Neural progenitor cell (in vitro differentiated cells): ENCODE results near the gene CD34.

Experiments used
- CTCF ChIP-seq: fragments of 200-600 bp; sonication (generic); IDR thresholded peaks from 2 replicates; pipeline ENCODE4 v1.5.1; 2017; ENCODE audit warnings: antibody characterized with exemption, mild to moderate bottlenecking
- EZH2 ChIP-seq: fragments of 200-600 bp; sonication (generic); IDR thresholded peaks from 2 replicates; pipeline ENCODE4 v1.6.1; 2017; ENCODE audit warnings: antibody characterized with exemption, mild to moderate bottlenecking, moderate library complexity
- EZH2phosphoT487 ChIP-seq: fragments of 200-600 bp; sonication (generic); IDR thresholded peaks from 2 replicates; pipeline ENCODE4 v1.6.1; 2017; ENCODE audit warnings: antibody characterized with exemption

GRCh38 chr1:207840380-207840779 is 70.5 kb downstream of the CD34 start:
- peak; percentile 9 for TF ChIP-seq CTCF
- TF ChIP-seq EZH2, result no peak
- no peak for TF ChIP-seq EZH2phosphoT487
